Panc1 (cell line): Measurements from ENCODE around the gene NDEL1. TPM values are rescaled to one million over a fixed set of nuclear protein-coding genes. Genes with fewer than 3 reads are reported as not detected.

ENCODE experiments used
- ATAC-seq: fragments of 200-7000 bp; cut with Tn5 transposase; 2 replicates; pipeline ENCODE4 v1.9.1; 2020; ENCODE audit warnings: mild to moderate bottlenecking, moderate library complexity
- Bru-seq: library from RNA; stranded (reverse); fragments of 400-500 nt; gene quantifications from one replicate; lab custom pipeline; 2021; lab: Mats Ljungman, UMichigan
- BruChase-seq, 2 experiments: library from RNA; stranded (reverse); fragments of 400-500 nt; gene quantifications; one replicate each; lab custom pipeline; 2021; lab: Mats Ljungman, UMichigan
- BruUV-seq: library from RNA; stranded (reverse); fragments of 400-500 nt; replicated peaks from 2 replicates; lab custom pipeline; 2021; lab: Mats Ljungman, UMichigan
- CTCF ChIA-PET: fragments of 300-600 bp; sonication (Branson Sonifier 250); formaldehyde crosslinking; loops from one replicate; lab custom pipeline; 2022; ENCODE audit warnings: antibody characterized with exemption; lab: Charles Lee
- POLR2A ChIA-PET: fragments of 300-600 bp; sonication (Branson Sonifier 250); formaldehyde crosslinking; loops from one replicate; lab custom pipeline; 2022; ENCODE audit warnings: antibody characterized with exemption; lab: Charles Lee
- DNase-seq: peaks from one replicate; pipeline ENCODE4 v3.0.0-alpha.2; 2010; ENCODE audit warnings: low read depth, low spot score
- H3K27ac ChIP-seq: 2 replicates; pipeline ENCODE4 v1.5.1; 2011; ENCODE audit warnings: mild to moderate bottlenecking, low read length, inconsistent platforms
- H3K27me3 ChIP-seq: fragments of 200-500 bp; sonication (Bioruptor generic); 2 replicates; pipeline ENCODE4 v1.6.0; 2014; ENCODE audit warnings: low read length, inconsistent platforms; ENCODE audit not compliant: control insufficient read depth, insufficient read depth
- H3K36me3 ChIP-seq: fragments of 200-500 bp; sonication (Bioruptor generic); 2 replicates; pipeline ENCODE4 v1.5.1; 2014; ENCODE audit warnings: inconsistent platforms, mild to moderate bottlenecking, low read length, moderate library complexity; ENCODE audit not compliant: control insufficient read depth, insufficient read depth
- H3K4me1 ChIP-seq: 2 replicates; pipeline ENCODE4 v1.5.1; 2011; ENCODE audit warnings: inconsistent platforms, mild to moderate bottlenecking, low read length, moderate library complexity; ENCODE audit not compliant: control insufficient read depth, insufficient read depth
- H3K4me3 ChIP-seq, 2 experiments: 2 replicates each; pipeline ENCODE4 v1.5.1; 2011 to 2012; ENCODE audit warnings: low read depth in 2 of 2, low read length in 2 of 2, mild to moderate bottlenecking in 2 of 2, inconsistent platforms in 1 of 2, moderate library complexity in 1 of 2
- H3K9me3 ChIP-seq: fragments of 200-500 bp; sonication (Bioruptor generic); 2 replicates; pipeline ENCODE4 v1.5.1; 2014; ENCODE audit warnings: low read depth, mild to moderate bottlenecking, inconsistent platforms, low read length, moderate library complexity; ENCODE audit not compliant: control insufficient read depth, insufficient read depth
- CTCF ChIP-seq: fragments of 450-650 bp; IDR thresholded peaks from 2 replicates; pipeline ENCODE4 v1.5.1; 2017; ENCODE audit warnings: mild to moderate bottlenecking
- POLR2AphosphoS5 ChIP-seq: IDR thresholded peaks from 2 replicates; pipeline ENCODE4 v1.6.1; 2012; ENCODE audit warnings: mild to moderate bottlenecking, low read depth, low read length, moderate library complexity
- SIN3A ChIP-seq: IDR thresholded peaks from 2 replicates; pipeline ENCODE4 v1.6.1; 2012; ENCODE audit warnings: low read depth, mild to moderate bottlenecking, low read length, moderate library complexity, borderline replicate concordance; ENCODE audit not compliant: insufficient read depth
- TCF7L2 ChIP-seq: IDR thresholded peaks from 2 replicates; pipeline ENCODE4 v1.6.1; 2011; ENCODE audit warnings: mild to moderate bottlenecking, low read depth, low read length, inconsistent platforms
- in situ Hi-C: cut with HindIII; loops from 2 replicates; pipeline ENCODE4 v1.10.0; 2016; ENCODE audit warnings: low sequenced_read_pairs, low pct_unique_long_range_greater_than_20kb
- intact Hi-C: fragments of 100-400 bp; cut with micrococcal nuclease; formaldehyde crosslinking; loops from one replicate; pipeline ENCODE4 v1.10.0; 2022; ENCODE audit not compliant: unreplicated experiment
- long read RNA-seq: library from polyadenylated mRNA; unstranded; transcript quantifications from one replicate; pipeline ENCODE4 v2.0.0, GENCODE V29; 2021; ENCODE audit not compliant: unreplicated experiment
- polyA plus RNA-seq: library from polyadenylated mRNA; unstranded; fragments of >200 nt; gene quantifications from one replicate; pipeline ENCODE4 v1.2.1, GENCODE V29; 2012; ENCODE audit warnings: missing spikeins; ENCODE audit not compliant: insufficient read length
- total RNA-seq: library from RNA; stranded (reverse); gene quantifications from one replicate; pipeline ENCODE4 v1.2.1, GENCODE V29; 2021; ENCODE audit not compliant: unreplicated experiment
- TF ChIP-seq, protein P1 (sequence below), 2 experiments: IDR thresholded peaks; 2 replicates each; pipeline ENCODE4 v1.6.1; 2011 to 2012; ENCODE audit warnings: low read depth in 2 of 2, control low read depth in 1 of 2, low read length in 1 of 2, mild to moderate bottlenecking in 1 of 2, moderate library complexity in 1 of 2; ENCODE audit not compliant: insufficient read depth in 1 of 2

NDEL1 gene, protein sequence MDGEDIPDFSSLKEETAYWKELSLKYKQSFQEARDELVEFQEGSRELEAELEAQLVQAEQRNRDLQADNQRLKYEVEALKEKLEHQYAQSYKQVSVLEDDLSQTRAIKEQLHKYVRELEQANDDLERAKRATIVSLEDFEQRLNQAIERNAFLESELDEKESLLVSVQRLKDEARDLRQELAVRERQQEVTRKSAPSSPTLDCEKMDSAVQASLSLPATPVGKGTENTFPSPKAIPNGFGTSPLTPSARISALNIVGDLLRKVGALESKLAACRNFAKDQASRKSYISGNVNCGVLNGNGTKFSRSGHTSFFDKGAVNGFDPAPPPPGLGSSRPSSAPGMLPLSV
- 44.8 TPM for total RNA-seq
- 30.3 TPM for polyA plus RNA-seq
- Bru-seq, nascent RNA = percentile 86 among the genes with signal in this experiment
- BruChase-seq, experiment 1, labeled RNA remaining after a 2-hour chase = percentile 86 among the genes with signal in this experiment
- percentile 78 among the genes with signal in this experiment for BruChase-seq, experiment 2, labeled RNA remaining after a 6-hour chase
- long read RNA-seq, transcript NDEL1-201 (9 exons, 2,372 nt) = major isoform, 11 of 30 reads
- long read RNA-seq, transcript NDEL1-203 (10 exons, 1,858 nt) = minor isoform, 6 of 30 reads
- long read RNA-seq, transcript NDEL1-204 (1 exons, 3,927 nt) = minor isoform, 5 of 30 reads
- long read RNA-seq, partial matches to known transcripts = 1 of 30 reads
- long read RNA-seq, other reads (novel, unspliced or antisense) = 7 of 30 reads

- CTCF ChIA-PET = interaction anchor here (0.7 kb wide), 1 partner anchor 52 kb away, joined by 3 read pairs; no protein-coding TSS in a partner anchor
- peak; percentile 58; the same call in 1 of the 2 replicates for TF ChIP-seq SIN3A
- TF ChIP-seq POLR2AphosphoS5 = peak; percentile 92
- TF ChIP-seq, protein P1, sequence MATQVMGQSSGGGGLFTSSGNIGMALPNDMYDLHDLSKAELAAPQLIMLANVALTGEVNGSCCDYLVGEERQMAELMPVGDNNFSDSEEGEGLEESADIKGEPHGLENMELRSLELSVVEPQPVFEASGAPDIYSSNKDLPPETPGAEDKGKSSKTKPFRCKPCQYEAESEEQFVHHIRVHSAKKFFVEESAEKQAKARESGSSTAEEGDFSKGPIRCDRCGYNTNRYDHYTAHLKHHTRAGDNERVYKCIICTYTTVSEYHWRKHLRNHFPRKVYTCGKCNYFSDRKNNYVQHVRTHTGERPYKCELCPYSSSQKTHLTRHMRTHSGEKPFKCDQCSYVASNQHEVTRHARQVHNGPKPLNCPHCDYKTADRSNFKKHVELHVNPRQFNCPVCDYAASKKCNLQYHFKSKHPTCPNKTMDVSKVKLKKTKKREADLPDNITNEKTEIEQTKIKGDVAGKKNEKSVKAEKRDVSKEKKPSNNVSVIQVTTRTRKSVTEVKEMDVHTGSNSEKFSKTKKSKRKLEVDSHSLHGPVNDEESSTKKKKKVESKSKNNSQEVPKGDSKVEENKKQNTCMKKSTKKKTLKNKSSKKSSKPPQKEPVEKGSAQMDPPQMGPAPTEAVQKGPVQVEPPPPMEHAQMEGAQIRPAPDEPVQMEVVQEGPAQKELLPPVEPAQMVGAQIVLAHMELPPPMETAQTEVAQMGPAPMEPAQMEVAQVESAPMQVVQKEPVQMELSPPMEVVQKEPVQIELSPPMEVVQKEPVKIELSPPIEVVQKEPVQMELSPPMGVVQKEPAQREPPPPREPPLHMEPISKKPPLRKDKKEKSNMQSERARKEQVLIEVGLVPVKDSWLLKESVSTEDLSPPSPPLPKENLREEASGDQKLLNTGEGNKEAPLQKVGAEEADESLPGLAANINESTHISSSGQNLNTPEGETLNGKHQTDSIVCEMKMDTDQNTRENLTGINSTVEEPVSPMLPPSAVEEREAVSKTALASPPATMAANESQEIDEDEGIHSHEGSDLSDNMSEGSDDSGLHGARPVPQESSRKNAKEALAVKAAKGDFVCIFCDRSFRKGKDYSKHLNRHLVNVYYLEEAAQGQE (IDR thresholded peaks at IDR 0.05; ENCODE audit: insufficient read depth in 1 of 2, low read depth in 2 of 2, low read length in 1 of 2) = peak in 1 of 2 experiments; percentile 32; a peak in 1 of 4 replicates
- no peak for TF ChIP-seq CTCF
Observed at GRCh38 chr17:8435245-8436168, at the start of gene NDEL1. Gene NDEL1, plus strand, starts transcription at chr17:8435884. Its CDS starts 8,388 bp downstream, at chr17:8444272.

DNA sequence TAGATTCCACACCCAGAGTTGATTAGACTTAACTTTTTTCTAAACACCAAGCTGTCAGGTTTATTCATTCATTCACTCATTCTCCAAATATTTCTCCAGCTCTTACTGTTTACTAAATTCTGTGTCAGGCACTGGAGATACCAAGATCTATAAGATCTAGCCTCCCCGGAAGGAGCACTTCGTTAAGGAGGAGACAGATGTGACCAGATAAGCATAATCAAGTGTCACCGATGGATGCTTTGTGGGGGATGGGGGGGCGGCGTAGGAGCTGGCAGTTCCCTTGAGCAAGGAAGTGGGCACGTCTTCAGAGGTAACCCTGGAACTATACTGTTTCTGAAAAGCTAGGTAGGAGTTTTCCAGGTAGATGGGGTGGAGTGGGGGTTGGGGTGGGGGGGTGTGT is 48.8 kb upstream of the NDEL1 start:
- H3K27me3 ChIP-seq = no peaks in the 10 kb centered on the region
- BruUV-seq = no TSS peak
- H3K36me3 ChIP-seq = peaks cover 7% of the 10 kb centered on the region; the same call in 1 of the 2 replicates
- peaks cover 8% of the 10 kb centered on the region for H3K4me1 ChIP-seq
- no peak overlapping the region for H3K27ac ChIP-seq
- in situ Hi-C loops = no loop called here
- ATAC-seq = no peak
- DNase-seq = no peak
- TF ChIP-seq, protein P1 (IDR thresholded peaks at IDR 0.05; ENCODE audit: insufficient read depth in 1 of 2, low read depth in 2 of 2, low read length in 1 of 2) = no peak
- TF ChIP-seq POLR2AphosphoS5 (no peak), CTCF (no peak), TCF7L2 (no peak), SIN3A (no peak)
- intact Hi-C loops = no loop called here
- H3K4me3 ChIP-seq = no peak overlapping the region
- H3K9me3 ChIP-seq = no peaks in the 10 kb centered on the region
- POLR2A ChIA-PET = interaction anchor here (0.7 kb wide), 1 partner anchor 355 kb away, joined by 3 read pairs; no protein-coding TSS in a partner anchor
- CTCF ChIA-PET = no interaction called here

More at GRCh38 chr17:8435245-8436168, at the start of gene NDEL1:
- DNase-seq (peak; percentile 74), ATAC-seq (peak; percentile 99)
- Histone ChIP-seq H3K27ac (peak within 1 kb of the TSS; percentile 93), H3K36me3 (peaks cover 6% of the 10 kb centered on the region), H3K4me1 (no peaks in the 10 kb centered on the region; the same call in 1 of the 2 replicates), H3K9me3 (no peaks in the 10 kb centered on the region), H3K27me3 (no peaks in the 10 kb centered on the region), H3K4me3 (peak within 1 kb of the TSS; percentile 84 to 86)
- intact Hi-C loops = no loop called here
- in situ Hi-C loops = no loop called here
- POLR2A ChIA-PET = interaction anchor here (0.6 to 0.9 kb wide), 3 partner anchors 10 to 344 kb away, joined by 3 to 7 read pairs (median 4); no protein-coding TSS in a partner anchor
- BruUV-seq = no TSS peak
